Measurements from ENCODE around the gene NUP133.
"Not testable (repeated sequence)": the region's sequence is repeated elsewhere in the genome, so short reads cannot be mapped to it uniquely, and the experiment has no call there.

The NUP133 gene

GRCh38 chr1:229507951-229508822 lies at the start of gene NUP133:
Gene NUP133, minus strand, starts transcription at chr1:229508341. Its CDS starts 92 bp downstream, at chr1:229508249.
- peak; percentile 73 for DNase-seq (ENCODE audit: low spot score)

- DNase-seq (ENCODE audit: low spot score), result no peak
These were observed 49.2 kb upstream of the NUP133 start for GRCh38 chr1:229557200-229557850.

- DNase-seq (ENCODE audit: low spot score), result no peak
These were observed 46.9 kb upstream of the NUP133 start for GRCh38 chr1:229554886-229555621.

GRCh38 chr1:229553621-229554130 lies 45.5 kb upstream of the NUP133 start:
- no peak for DNase-seq (ENCODE audit: low spot score)

GRCh38 chr1:229552732-229553131 lies 44.6 kb upstream of the NUP133 start:
- DNase-seq (ENCODE audit: low spot score), result no peak

GRCh38 chr1:229550812-229551567 lies 42.8 kb upstream of the NUP133 start:
- DNase-seq (ENCODE audit: low spot score), result no peak

GRCh38 chr1:229547542-229547941 lies 39.4 kb upstream of the NUP133 start:
- no peak for DNase-seq (ENCODE audit: low spot score)

- no peak for DNase-seq (ENCODE audit: low spot score)
These were observed 36.4 kb upstream of the NUP133 start for GRCh38 chr1:229544587-229544986.

GRCh38 chr1:229539863-229540506 lies 31.8 kb upstream of the NUP133 start:
- DNase-seq (ENCODE audit: low spot score), result no peak

GRCh38 chr1:229538945-229539344 lies 30.8 kb upstream of the NUP133 start:
- no peak for DNase-seq (ENCODE audit: low spot score)

GRCh38 chr1:229537894-229538293 lies 29.8 kb upstream of the NUP133 start:
- DNase-seq (ENCODE audit: low spot score), result no peak

GRCh38 chr1:229536982-229537381 lies 28.8 kb upstream of the NUP133 start:
- DNase-seq (ENCODE audit: low spot score), result no peak

GRCh38 chr1:229535230-229535629 lies 27.1 kb upstream of the NUP133 start:
- no peak for DNase-seq (ENCODE audit: low spot score)

- DNase-seq (ENCODE audit: low spot score), result no peak
These were observed 23.2 kb upstream of the NUP133 start for GRCh38 chr1:229531326-229531725.

GRCh38 chr1:229529639-229530038 lies 21.5 kb upstream of the NUP133 start:
- no peak for DNase-seq (ENCODE audit: low spot score)

- DNase-seq (ENCODE audit: low spot score), result no peak
These were observed 18.6 kb upstream of the NUP133 start for GRCh38 chr1:229526695-229527094.

GRCh38 chr1:229523052-229523451 lies 14.9 kb upstream of the NUP133 start:
- DNase-seq (ENCODE audit: low spot score), result no peak

- peak; percentile 57 for DNase-seq (ENCODE audit: low spot score)
These were observed 6.6 kb upstream of the NUP133 start for GRCh38 chr1:229514578-229515275.

GRCh38 chr1:229511625-229512024 lies 3.5 kb upstream of the NUP133 start:
- not testable (repeated sequence) for DNase-seq (ENCODE audit: low spot score)

- not testable (repeated sequence) for DNase-seq (ENCODE audit: low spot score)
These were observed 3.1 kb upstream of the NUP133 start for GRCh38 chr1:229511201-229511600.

GRCh38 chr1:229509576-229509975 lies 1.4 kb upstream of the NUP133 start:
- peak; percentile 47 for DNase-seq (ENCODE audit: low spot score)
